CD4-positive, alpha-beta T cell treated with Interleukin-6 at 100 ng/mL for 8 hours (primary cell): ENCODE measurements around the gene CCDC8.
"Not testable (repeated sequence)": the region's sequence is repeated elsewhere in the genome, so short reads cannot be mapped to it uniquely, and the experiment has no call there.

ENCODE experiments used
- DNase-seq: peaks from one replicate; pipeline ENCODE4 v3.0.0-alpha.2; 2020; ENCODE audit warnings: mixed read lengths, low spot score

CCDC8 gene, protein sequence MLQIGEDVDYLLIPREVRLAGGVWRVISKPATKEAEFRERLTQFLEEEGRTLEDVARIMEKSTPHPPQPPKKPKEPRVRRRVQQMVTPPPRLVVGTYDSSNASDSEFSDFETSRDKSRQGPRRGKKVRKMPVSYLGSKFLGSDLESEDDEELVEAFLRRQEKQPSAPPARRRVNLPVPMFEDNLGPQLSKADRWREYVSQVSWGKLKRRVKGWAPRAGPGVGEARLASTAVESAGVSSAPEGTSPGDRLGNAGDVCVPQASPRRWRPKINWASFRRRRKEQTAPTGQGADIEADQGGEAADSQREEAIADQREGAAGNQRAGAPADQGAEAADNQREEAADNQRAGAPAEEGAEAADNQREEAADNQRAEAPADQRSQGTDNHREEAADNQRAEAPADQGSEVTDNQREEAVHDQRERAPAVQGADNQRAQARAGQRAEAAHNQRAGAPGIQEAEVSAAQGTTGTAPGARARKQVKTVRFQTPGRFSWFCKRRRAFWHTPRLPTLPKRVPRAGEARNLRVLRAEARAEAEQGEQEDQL

DNA sequence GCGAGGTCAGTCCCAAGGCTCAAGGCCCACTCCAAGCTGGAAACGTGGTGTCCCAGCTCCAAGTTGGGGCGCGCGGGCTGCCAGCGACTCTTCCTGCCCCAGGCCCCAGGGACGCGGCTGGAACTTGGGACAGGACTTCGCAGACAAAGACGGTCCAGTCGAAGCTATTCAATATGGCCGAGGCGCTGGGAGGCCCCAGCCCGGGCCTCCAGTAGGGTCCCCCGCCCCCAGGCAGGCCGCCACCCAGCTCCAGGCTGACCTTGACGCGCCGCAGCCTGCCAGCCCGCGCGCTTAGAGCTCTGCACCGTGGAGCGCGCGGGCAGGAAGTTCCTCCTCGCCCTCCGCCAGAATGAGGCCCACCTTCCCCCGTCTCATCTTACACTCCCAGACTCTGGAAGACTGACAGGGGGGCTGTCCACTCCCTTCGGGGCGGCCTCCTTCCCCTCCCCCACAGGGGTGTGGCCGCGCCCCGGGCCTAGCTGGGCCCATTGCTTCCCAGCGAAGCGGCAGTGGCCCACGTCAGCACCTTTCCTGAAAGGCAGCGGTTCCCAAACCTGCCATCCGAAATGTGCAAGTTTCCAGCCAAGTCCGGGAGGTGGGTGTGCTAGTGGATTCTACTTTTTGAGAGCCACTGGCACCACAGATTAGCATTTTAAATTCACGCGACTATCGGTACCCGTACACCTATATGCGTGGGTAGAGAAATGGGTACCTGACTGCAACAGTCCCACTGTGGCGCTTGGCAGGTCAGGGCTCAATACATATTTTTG, at the start of gene CCDC8:
CCDC8 (minus strand) TSS at position 303 of the 770 bp plus-strand sequence. CDS start 754 bp downstream, outside the sequence.
- no peak for DNase-seq

GRCh38 chr19:46461537-46461936, 48.2 kb upstream of the CCDC8 start:
- no peak for DNase-seq

DNA sequence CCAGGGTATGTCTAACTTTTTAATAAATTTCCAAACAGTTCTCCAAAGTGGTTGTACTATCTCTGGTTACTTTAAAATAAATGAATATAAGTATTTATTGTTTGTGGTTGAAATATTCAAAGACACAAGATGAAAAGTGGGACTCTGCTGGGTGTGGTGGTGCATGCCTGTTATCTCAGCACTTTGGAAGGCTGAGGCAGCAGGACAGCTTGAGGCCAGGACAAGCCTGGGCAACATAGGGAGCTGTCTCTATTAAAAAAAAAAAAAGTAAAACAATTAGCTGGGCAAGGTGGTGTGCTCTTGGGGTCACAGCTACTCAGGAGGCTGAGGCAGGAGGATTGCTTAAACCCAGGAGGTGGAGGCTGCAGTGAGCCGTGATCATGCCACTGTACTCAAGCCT, 47.6 kb upstream of the CCDC8 start:
- DNase-seq = no peak

- DNase-seq = no peak
Observed at GRCh38 chr19:46460055-46460454, 46.7 kb upstream of the CCDC8 start.

- DNase-seq = no peak
Observed at GRCh38 chr19:46456930-46457329, 43.6 kb upstream of the CCDC8 start.

GRCh38 chr19:46454244-46454643, 40.9 kb upstream of the CCDC8 start:
- no peak for DNase-seq

GRCh38 chr19:46453661-46454060, 40.3 kb upstream of the CCDC8 start:
- DNase-seq = no peak

DNA sequence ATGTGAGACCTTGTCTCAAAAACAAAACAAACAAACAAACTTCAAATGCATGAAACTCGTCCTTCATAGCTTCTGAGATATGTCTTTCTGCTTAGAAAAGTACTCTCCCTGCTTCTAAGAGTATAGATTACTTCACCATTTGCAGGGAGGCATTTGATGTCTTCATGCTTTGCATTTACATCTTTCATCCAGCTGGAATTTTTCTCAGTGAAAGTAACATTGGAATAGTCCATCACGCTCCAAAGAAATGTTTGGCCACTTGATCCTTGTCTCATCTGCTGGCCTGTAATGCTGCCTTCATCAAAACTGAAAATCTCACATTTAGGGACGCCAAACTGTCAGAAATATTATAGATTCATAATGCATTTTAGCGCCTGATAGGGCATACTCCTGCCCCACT, 38.8 kb upstream of the CCDC8 start:
- DNase-seq = no peak

DNA sequence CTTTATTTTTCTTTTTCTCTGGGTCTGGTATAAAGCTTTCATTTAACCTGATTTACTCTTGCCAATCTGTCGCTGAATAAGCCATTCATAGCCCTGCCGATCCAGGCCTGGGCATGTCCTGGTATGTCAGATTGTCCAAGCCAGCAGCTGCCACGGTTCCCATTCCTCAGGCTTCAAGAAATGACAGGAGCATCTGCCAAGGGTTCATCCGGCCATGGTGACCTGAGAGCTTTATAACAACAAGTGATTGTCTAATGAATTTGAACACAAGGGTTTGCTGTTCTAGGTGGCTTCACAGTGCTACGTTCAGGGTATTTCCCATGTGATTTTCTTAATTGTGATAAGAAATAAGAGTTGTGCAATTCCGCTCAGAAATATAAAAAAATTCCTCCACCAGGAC, 38.0 kb upstream of the CCDC8 start:
- DNase-seq = no peak

- no peak for DNase-seq
Observed at GRCh38 chr19:46450737-46451136, 37.4 kb upstream of the CCDC8 start.

DNA sequence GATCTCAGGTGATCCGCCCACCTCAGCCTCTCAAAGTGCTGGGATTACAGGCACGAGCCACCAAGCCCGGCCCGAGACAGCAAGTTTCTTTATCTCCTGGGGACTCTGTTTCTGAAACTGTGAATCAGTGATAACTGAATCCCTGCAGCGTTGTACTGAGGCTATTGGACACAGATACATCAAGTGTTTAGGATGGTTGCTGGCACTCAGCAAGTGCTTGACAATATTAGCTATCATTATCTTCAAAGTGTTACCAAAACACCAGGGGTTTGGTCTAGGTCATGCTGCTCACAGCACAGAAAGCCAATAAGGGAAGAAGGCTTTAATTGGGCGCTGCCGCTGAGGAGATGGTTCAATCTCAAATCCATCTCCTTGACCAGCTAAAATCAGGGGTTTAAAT, 35.9 kb upstream of the CCDC8 start:
- no peak for DNase-seq

DNA sequence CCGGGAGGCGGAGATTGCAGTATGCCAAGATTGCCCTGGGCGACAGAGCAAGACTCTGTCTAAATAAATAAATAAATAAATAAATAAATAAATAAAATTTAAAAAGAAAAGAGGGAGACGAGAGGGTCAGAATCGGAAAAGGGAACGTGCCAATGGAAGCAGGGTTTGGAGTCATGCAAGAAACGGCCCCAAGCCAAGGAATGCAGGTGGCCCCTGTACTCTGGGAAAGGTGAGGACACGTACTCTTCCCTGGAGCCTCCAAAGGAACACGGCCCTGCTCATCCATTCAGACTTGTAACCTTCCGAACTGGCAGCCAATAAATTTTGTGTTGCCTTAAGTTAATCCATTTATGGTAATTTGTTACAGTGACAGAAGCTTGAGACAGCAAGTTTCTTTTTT, 35.2 kb upstream of the CCDC8 start:
- no peak for DNase-seq

- no peak for DNase-seq
Observed at GRCh38 chr19:46447824-46448223, 34.5 kb upstream of the CCDC8 start.

- no peak for DNase-seq
Observed at GRCh38 chr19:46447006-46447405, 33.6 kb upstream of the CCDC8 start.

GRCh38 chr19:46446021-46446420, 32.7 kb upstream of the CCDC8 start:
- DNase-seq = no peak

DNA sequence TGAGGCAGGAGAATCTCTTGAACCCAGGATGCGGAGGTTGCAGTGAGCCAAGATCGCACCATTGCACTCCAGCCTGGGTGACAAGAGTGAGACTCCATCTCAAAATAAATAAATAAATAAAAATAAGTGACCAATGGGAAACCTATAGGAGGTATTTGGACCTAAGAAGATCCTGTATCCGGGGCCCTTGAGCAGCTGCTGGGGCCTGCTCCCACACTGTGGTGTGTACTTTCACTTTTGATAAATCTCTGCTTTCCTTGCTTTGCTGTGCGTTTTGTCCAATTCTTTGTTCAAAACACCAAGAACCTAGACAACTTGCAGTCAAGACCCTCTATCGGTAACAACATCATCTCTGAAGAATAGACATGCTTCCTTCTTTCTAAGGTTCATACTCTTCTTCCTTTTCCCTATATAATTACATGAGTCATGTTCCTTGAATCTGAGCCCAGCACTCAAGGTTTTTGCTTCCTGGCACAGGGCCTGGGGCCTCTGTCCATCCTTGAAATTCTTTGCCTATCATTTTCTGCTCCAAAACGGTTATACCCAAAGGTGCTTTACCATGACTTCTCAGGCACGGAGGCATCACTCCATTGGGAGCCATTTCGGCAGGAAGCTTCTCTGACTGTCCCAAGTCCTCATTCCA, 29.6 kb upstream of the CCDC8 start:
- no peak for DNase-seq

DNA sequence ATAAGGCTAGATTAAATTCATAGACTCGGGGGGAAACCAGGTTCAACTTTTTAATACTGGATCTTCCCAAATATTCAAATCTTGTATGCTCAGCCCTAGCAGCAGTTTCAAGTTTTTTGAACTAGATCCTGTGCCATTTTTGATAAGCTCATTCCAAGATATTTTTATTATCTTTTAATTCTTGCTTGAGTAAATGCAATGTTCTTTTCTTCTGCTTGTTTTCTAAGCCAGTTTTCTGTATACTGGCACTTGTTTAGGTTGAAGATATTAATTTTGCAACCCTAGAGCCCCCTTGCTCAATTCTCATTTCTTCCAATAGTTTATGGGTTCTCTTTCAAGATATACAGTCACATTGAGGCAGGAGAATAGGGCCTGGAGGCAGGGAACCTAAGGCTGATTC, 28.5 kb upstream of the CCDC8 start:
- no peak for DNase-seq

- DNase-seq = not testable (repeated sequence)
Observed at GRCh38 chr19:46435689-46436088, 22.3 kb upstream of the CCDC8 start.

GRCh38 chr19:46435009-46435408, 21.6 kb upstream of the CCDC8 start:
- DNase-seq = no peak

DNA sequence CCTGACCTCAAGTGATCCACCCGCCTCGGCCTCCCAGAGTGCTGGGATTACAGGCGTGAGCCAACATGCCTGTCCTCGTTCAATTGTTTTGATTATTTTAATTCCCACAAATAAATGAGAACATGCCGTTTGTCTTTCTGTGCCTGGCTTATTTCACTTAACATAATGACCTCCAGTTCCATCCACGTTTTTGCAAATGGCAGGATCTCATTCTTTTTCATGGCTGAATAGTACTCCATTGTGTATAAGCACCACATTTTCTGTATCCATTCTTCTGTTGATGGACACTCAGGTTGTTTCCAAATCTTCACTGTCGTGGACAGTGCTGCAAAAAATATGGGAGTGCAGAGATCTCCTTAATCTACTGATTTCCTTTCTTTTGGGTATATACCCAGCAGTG, 20.1 kb upstream of the CCDC8 start:
- DNase-seq = not testable (repeated sequence)

GRCh38 chr19:46431824-46432223, 18.5 kb upstream of the CCDC8 start:
- DNase-seq = no peak

- DNase-seq = no peak
Observed at GRCh38 chr19:46429999-46430398, 16.6 kb upstream of the CCDC8 start.
